Endothelial cell of umbilical vein (primary cell): Measurements from ENCODE around the gene PIK3R4. TPM values are rescaled to one million over a fixed set of nuclear protein-coding genes. Genes with fewer than 3 reads are reported as not detected.

Experiments
- BruUV-seq: library from RNA; stranded (reverse); fragments of 400-500 nt; replicated peaks from 2 replicates; lab custom pipeline; 2021; lab: Mats Ljungman, UMichigan
- CTCF ChIA-PET: fragments of 300-600, 350-600 bp; sonication (Branson Sonifier 250); formaldehyde crosslinking; loops from one replicate; lab custom pipeline; 2021; ENCODE audit warnings: antibody characterized with exemption, inconsistent platforms; lab: Charles Lee
- POLR2A ChIA-PET: fragments of 300-600, 350-600 bp; sonication (Branson Sonifier 250); formaldehyde crosslinking; loops from one replicate; lab custom pipeline; 2021; ENCODE audit warnings: antibody characterized with exemption, inconsistent platforms; lab: Charles Lee
- DNase-seq: peaks from one replicate; pipeline ENCODE4 v3.0.0-alpha.2; 2011; ENCODE audit warnings: low read depth, low spot score
- FAIRE-seq: peaks from 2 replicates; lab custom pipeline; 2011; peaks lifted over from hg19 to GRCh38; lab: Jason Lieb, UNC
- H2AFZ ChIP-seq: 2 replicates; pipeline ENCODE4 v1.6.0; 2012; ENCODE audit warnings: low read depth, low read length, control low read depth, inconsistent platforms
- H3K27ac ChIP-seq: 2 replicates; pipeline ENCODE4 v1.5.1; 2011; ENCODE audit warnings: low read depth, mild to moderate bottlenecking, control low read depth, low read length, moderate library complexity; ENCODE audit not compliant: insufficient read depth
- H3K27me3 ChIP-seq, 2 experiments: 2 replicates each; pipeline versions ENCODE4 v1.6.0 to v1.6.1; 2011; ENCODE audit warnings: low read length in 2 of 2, mixed read lengths in 1 of 2; ENCODE audit not compliant: control insufficient read depth in 2 of 2, insufficient read depth in 2 of 2
- H3K36me3 ChIP-seq, 2 experiments: 2 replicates in 1 of 2; 3 replicates in 1 of 2; pipeline ENCODE4 v1.5.1; 2011; ENCODE audit warnings: low read length in 2 of 2, mild to moderate bottlenecking in 1 of 2, moderate library complexity in 1 of 2; ENCODE audit not compliant: control insufficient read depth in 2 of 2, insufficient read depth in 2 of 2; ENCODE audit errors: extremely low read depth in 1 of 2
- H3K4me1 ChIP-seq: 3 replicates; pipeline ENCODE4 v1.5.1; 2011; ENCODE audit warnings: mild to moderate bottlenecking, low read length; ENCODE audit not compliant: control insufficient read depth, insufficient read depth; ENCODE audit errors: extremely low read depth
- H3K4me2 ChIP-seq: 2 replicates; pipeline ENCODE4 v1.6.1; 2011; ENCODE audit warnings: low read length, control low read depth, mixed read lengths; ENCODE audit not compliant: insufficient read depth
- H3K4me3 ChIP-seq, 3 experiments: fragments of 200-600 bp in 1 of 3; sonication (generic), shearing (Covaris generic) in 1 of 3; replicated peaks in 1 of 3; 2 replicates each; pipeline ENCODE4 v1.5.1; 2011 to 2016; ENCODE audit warnings: control low read depth in 3 of 3, low read length in 3 of 3, mild to moderate bottlenecking in 2 of 3, inconsistent platforms in 1 of 3, low read depth in 1 of 3, moderate library complexity in 1 of 3; ENCODE audit not compliant: insufficient read depth in 1 of 3
- H3K79me2 ChIP-seq: 2 replicates; pipeline ENCODE4 v1.6.0; 2012; ENCODE audit warnings: low read length, inconsistent platforms; ENCODE audit not compliant: control insufficient read depth, insufficient read depth
- H3K9ac ChIP-seq: replicated peaks from 2 replicates; pipeline ENCODE3; 2011; ENCODE audit warnings: low read length, control low read depth; ENCODE audit not compliant: insufficient read depth; ENCODE audit errors: extremely low read depth
- H3K9me1 ChIP-seq: replicated peaks from 3 replicates; pipeline ENCODE4 v1.6.0; 2011; ENCODE audit warnings: mild to moderate bottlenecking, low read length; ENCODE audit not compliant: control insufficient read depth, insufficient read depth; ENCODE audit errors: extremely low read depth
- H3K9me3 ChIP-seq: replicated peaks from 2 replicates; pipeline ENCODE4 v1.5.1; 2012; ENCODE audit warnings: low read length, inconsistent platforms; ENCODE audit not compliant: control insufficient read depth, insufficient read depth
- H4K20me1 ChIP-seq: replicated peaks from 2 replicates; pipeline ENCODE3; 2011; ENCODE audit warnings: mild to moderate bottlenecking, low read length; ENCODE audit not compliant: control insufficient read depth, insufficient read depth; ENCODE audit errors: extremely low read depth
- EZH2 ChIP-seq: IDR thresholded peaks from 2 replicates; pipeline ENCODE4 v1.6.1; 2012; ENCODE audit warnings: borderline replicate concordance, low read depth, mild to moderate bottlenecking, moderate library complexity, low read length, inconsistent platforms; ENCODE audit not compliant: severe bottlenecking
- FOS ChIP-seq: IDR thresholded peaks from 2 replicates; pipeline ENCODE4 v1.6.1; 2011; ENCODE audit warnings: mild to moderate bottlenecking, low read length, moderate library complexity, borderline replicate concordance; ENCODE audit not compliant: insufficient read depth
- GATA2 ChIP-seq: IDR thresholded peaks from 2 replicates; pipeline ENCODE4 v1.7.0; 2011; ENCODE audit warnings: low read depth, mild to moderate bottlenecking, moderate library complexity, mixed read lengths, low read length; ENCODE audit not compliant: insufficient read length, insufficient read depth
- JUN ChIP-seq: IDR thresholded peaks from 2 replicates; pipeline ENCODE4 v1.6.1; 2011; ENCODE audit warnings: borderline replicate concordance, low read depth; ENCODE audit not compliant: insufficient read length, insufficient read depth
- MYC ChIP-seq: IDR thresholded peaks from one replicate; pipeline ENCODE4 v1.6.1; 2011; ENCODE audit warnings: mild to moderate bottlenecking, low read depth, low read length
- POLR2A ChIP-seq: IDR thresholded peaks from 2 replicates; pipeline ENCODE4 v1.6.1; 2012; ENCODE audit warnings: low read depth, mild to moderate bottlenecking, control low read depth, low read length
- POLR2AphosphoS5 ChIP-seq: IDR thresholded peaks from 2 replicates; pipeline ENCODE4 v1.6.1; 2012; ENCODE audit warnings: low read depth, mild to moderate bottlenecking, control low read depth, low read length, moderate library complexity; ENCODE audit not compliant: insufficient read depth
- dilution Hi-C: fragments of 300-500 bp; cut with MboI; formaldehyde crosslinking; loops from one replicate; pipeline ENCODE4 v1.15.0; 2019; ENCODE audit warnings: low sequenced_read_pairs; ENCODE audit not compliant: extremely low pct_ligation_motif_present
- intact Hi-C: fragments of 100-400 bp; cut with micrococcal nuclease; formaldehyde crosslinking; loops from one replicate; pipeline ENCODE4 v1.10.0; 2022
- polyA plus RNA-seq, 4 experiments: library from polyadenylated mRNA; depleted of rRNA in 3 of 4; stranded (reverse) in 3 of 4; unstranded in 1 of 4; fragments of >200 nt; gene quantifications; 2 replicates each; pipeline versions ENCODE4 v1.2.1 to v1.2.3, GENCODE V29; 2011 to 2012; ENCODE audit warnings: missing spikeins in 1 of 4
- total RNA-seq: library from RNA; stranded (reverse); gene quantifications from 2 replicates; pipeline ENCODE4 v1.2.3, GENCODE V29; 2021
- TF ChIP-seq, protein P1 (sequence below): IDR thresholded peaks from 2 replicates; pipeline ENCODE4 v1.6.1; 2011; ENCODE audit not compliant: insufficient read depth, insufficient read length
- TF ChIP-seq, protein P2 (sequence below), 2 donors: IDR thresholded peaks; 1 replicate in 1 of 2; 2 replicates in 1 of 2; pipeline ENCODE4 v1.5.1; 2011; ENCODE audit warnings: low read length in 2 of 2, mild to moderate bottlenecking in 2 of 2, moderate library complexity in 2 of 2, control low read depth in 1 of 2, inconsistent platforms in 1 of 2, low read depth in 1 of 2; ENCODE audit not compliant: insufficient read depth in 1 of 2; ENCODE audit errors: extremely low read depth in 1 of 2

Gene PIK3R4
- total and polyA plus RNA-seq, 2 donors (not counting 3 experiments of a cell fraction or from before 2014, with no cell fraction given), result 23.0 to 43.1 TPM

DNA sequence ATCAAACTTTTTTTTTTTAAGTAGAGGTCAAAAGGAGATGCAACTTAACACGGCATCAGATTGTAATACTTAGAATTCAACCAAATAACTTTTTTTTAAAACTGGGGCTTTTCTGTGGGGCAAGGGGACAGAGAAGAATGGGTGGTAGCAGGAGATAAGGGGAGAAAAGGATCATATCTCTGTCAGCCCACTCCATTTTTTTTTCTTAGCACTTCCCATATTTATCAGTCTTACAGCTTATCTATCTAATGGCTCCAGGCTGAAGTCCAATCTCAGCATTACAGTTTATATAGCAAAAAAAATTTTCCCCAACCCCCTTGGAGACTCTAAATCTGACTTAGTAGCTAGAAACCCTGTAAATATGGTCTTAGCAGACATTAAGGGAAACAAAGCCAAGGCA lies 69.3 kb downstream of the PIK3R4 start:
- DNase-seq, result no peak
- H2AFZ ChIP-seq, result no peak overlapping the region
- peaks cover 0 to 7% of the 10 kb centered on the region in 2 experiments for H3K36me3 ChIP-seq
- no peak overlapping the region for H3K27ac ChIP-seq
- no peak overlapping the region for H3K4me2 ChIP-seq
- FAIRE-seq, result no peak
- H3K4me3 ChIP-seq, result no peak overlapping the region
- TF ChIP-seq JUN, result no peak
- no peak for TF ChIP-seq POLR2AphosphoS5
- TF ChIP-seq GATA2, result no peak
- TF ChIP-seq, protein P1, sequence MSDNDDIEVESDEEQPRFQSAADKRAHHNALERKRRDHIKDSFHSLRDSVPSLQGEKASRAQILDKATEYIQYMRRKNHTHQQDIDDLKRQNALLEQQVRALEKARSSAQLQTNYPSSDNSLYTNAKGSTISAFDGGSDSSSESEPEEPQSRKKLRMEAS, result no peak
- no peak for TF ChIP-seq MYC
- TF ChIP-seq, protein P2, sequence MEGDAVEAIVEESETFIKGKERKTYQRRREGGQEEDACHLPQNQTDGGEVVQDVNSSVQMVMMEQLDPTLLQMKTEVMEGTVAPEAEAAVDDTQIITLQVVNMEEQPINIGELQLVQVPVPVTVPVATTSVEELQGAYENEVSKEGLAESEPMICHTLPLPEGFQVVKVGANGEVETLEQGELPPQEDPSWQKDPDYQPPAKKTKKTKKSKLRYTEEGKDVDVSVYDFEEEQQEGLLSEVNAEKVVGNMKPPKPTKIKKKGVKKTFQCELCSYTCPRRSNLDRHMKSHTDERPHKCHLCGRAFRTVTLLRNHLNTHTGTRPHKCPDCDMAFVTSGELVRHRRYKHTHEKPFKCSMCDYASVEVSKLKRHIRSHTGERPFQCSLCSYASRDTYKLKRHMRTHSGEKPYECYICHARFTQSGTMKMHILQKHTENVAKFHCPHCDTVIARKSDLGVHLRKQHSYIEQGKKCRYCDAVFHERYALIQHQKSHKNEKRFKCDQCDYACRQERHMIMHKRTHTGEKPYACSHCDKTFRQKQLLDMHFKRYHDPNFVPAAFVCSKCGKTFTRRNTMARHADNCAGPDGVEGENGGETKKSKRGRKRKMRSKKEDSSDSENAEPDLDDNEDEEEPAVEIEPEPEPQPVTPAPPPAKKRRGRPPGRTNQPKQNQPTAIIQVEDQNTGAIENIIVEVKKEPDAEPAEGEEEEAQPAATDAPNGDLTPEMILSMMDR (IDR thresholded peaks at IDR 0.05; ENCODE audit: extremely low read depth in 1 of 2, insufficient read depth in 1 of 2, low read depth in 1 of 2, low read length in 2 of 2), result no peak
- TF ChIP-seq POLR2A, result no peak
- TF ChIP-seq FOS, result no peak
- TF ChIP-seq EZH2, result no peak
- no peaks in the 10 kb centered on the region for H3K4me1 ChIP-seq
- H3K79me2 ChIP-seq, result no peaks in the 10 kb centered on the region
- intact Hi-C loops (no loop called here), dilution Hi-C loops (no loop called here)
- no peaks in the 10 kb centered on the region for H3K9me3 ChIP-seq
- H3K27me3 ChIP-seq, result no peaks in the 10 kb centered on the region
- no TSS peak for BruUV-seq
- no peak overlapping the region for H3K9ac ChIP-seq
- H3K9me1 ChIP-seq, result no peaks in the 10 kb centered on the region
- ChIA-PET CTCF (interaction anchor here (0.6 to 1.6 kb wide), 4 partner anchors 9 to 1743 kb away, joined by 3 to 4 read pairs (median 3); no protein-coding TSS in a partner anchor), POLR2A (no interaction called here)
- no peaks in the 10 kb centered on the region for H4K20me1 ChIP-seq
